Right atrium auricular region (tissue), 2 donors: ENCODE data around the gene FGF5. TPM values are rescaled to one million over a fixed set of nuclear protein-coding genes. Genes with fewer than 3 reads are reported as not detected.

Experiments
- DNase-seq: peaks from one replicate; pipeline ENCODE4 v3.0.0-alpha.2; 2019; ENCODE audit warnings: low spot score
- H3K27ac ChIP-seq, 2 donors: fragments of 200-600 bp; sonication (generic); 1 replicate in 1 of 2; 2 replicates in 1 of 2; pipeline ENCODE4 v1.5.1; 2016 to 2019
- H3K27me3 ChIP-seq, 2 donors: fragments of 200-600 bp; sonication (generic); one replicate each; pipeline versions ENCODE4 v1.5.1 to v1.6.0; 2017 to 2019
- H3K36me3 ChIP-seq: fragments of 200-600 bp; sonication (generic); one replicate; pipeline ENCODE4 v1.5.1; 2016
- H3K4me1 ChIP-seq, 2 donors: fragments of 200-600 bp; sonication (generic); one replicate each; pipeline versions ENCODE4 v1.5.1 to v1.6.0; 2017 to 2019
- H3K4me3 ChIP-seq, 2 donors: fragments of 200-600 bp; sonication (generic); 1 replicate in 1 of 2; 2 replicates in 1 of 2; pipeline ENCODE4 v1.5.1; 2017 to 2019; ENCODE audit warnings: mild to moderate bottlenecking in 1 of 2, moderate library complexity in 1 of 2
- H3K9me3 ChIP-seq, 2 donors: fragments of 200-600 bp; sonication (generic); one replicate each; pipeline ENCODE4 v1.5.1; 2019
- CTCF ChIP-seq, 2 donors: fragments of 200-600 bp; sonication (generic); IDR thresholded peaks; one replicate each; pipeline ENCODE4 v1.5.1; 2019; ENCODE audit warnings: antibody characterized with exemption in 2 of 2
- total RNA-seq, 2 donors: library from RNA; depleted of rRNA; stranded (reverse); fragments of >200 nt; gene quantifications; one replicate each; pipeline ENCODE4 v1.1.0, GENCODE V29; 2016

The FGF5 gene
- total RNA-seq, 2 donors from 2014 or later = 0.07 TPM; not detected in 1

- Histone ChIP-seq H3K27ac (peak within 1 kb of the TSS in 1 of 2 donors; percentile 32), H3K9me3 (no peaks in the 10 kb centered on the region), H3K27me3 (no peaks in the 10 kb centered on the region), H3K4me3 (peak within 1 kb of the TSS; percentile 47 to 52), H3K4me1 (peaks cover 0 to 8% of the 10 kb centered on the region in 2 donors), H3K36me3 (no peaks in the 10 kb centered on the region)
- DNase-seq = peak; percentile 69
- TF ChIP-seq CTCF (IDR thresholded peaks at IDR 0.05) = peak; percentile 40 to 60
Measured at GRCh38 chr4:80335554-80336358, 69.3 kb downstream of the FGF5 start, which contains the start of gene CFAP299. TSS of gene CFAP299 (plus strand) at chr4:80335730.

- TF ChIP-seq CTCF (IDR thresholded peaks at IDR 0.05) = peak in 1 of 2 donors; percentile 57
- Histone ChIP-seq H3K4me1 (peaks cover 0 to 8% of the 10 kb centered on the region in 2 donors), H3K4me3 (peak overlapping the region; percentile 47 to 52), H3K36me3 (no peaks in the 10 kb centered on the region), H3K27ac (no peak overlapping the region), H3K27me3 (no peaks in the 10 kb centered on the region), H3K9me3 (peaks cover 0 to 2% of the 10 kb centered on the region in 2 donors)
- no peak for DNase-seq
Measured at GRCh38 chr4:80336582-80336981, 70.1 kb downstream of the FGF5 start.

GRCh38 chr4:80340036-80340435, 73.6 kb downstream of the FGF5 start:
- Histone ChIP-seq H3K27me3 (no peaks in the 10 kb centered on the region), H3K36me3 (no peaks in the 10 kb centered on the region), H3K27ac (no peak overlapping the region), H3K4me3 (no peak overlapping the region), H3K9me3 (peaks cover 0 to 14% of the 10 kb centered on the region in 2 donors), H3K4me1 (peaks cover 0 to 8% of the 10 kb centered on the region in 2 donors)
- TF ChIP-seq CTCF (IDR thresholded peaks at IDR 0.05) = no peak
- DNase-seq = no peak

Other genes starting within 250 kb of the FGF5 start
- 10 to 100 TPM; 24.5 to 32.8 TPM for gene ANTXR2, start 193.4 kb upstream of the FGF5 start, total RNA-seq
- 1 to 10 TPM; 1.4 to 2.2 TPM for gene PRDM8, start 69.2 kb upstream of the FGF5 start, total RNA-seq
- not detected for gene CFAP299, start 69.1 kb downstream of the FGF5 start, total RNA-seq